ACC112 (cell line): ENCODE measurements around the gene ARL17A.
"Not testable (repeated sequence)": the region's sequence is repeated elsewhere in the genome, so short reads cannot be mapped to it uniquely, and the experiment has no call there.

Experiments used
- H2AFZ ChIP-seq: fragments of 200-600 bp; sonication (generic); one replicate; pipeline ENCODE4 v1.6.0; 2017; ENCODE audit warnings: antibody characterized with exemption, low read length; ENCODE audit not compliant: unreplicated experiment
- H3K27ac ChIP-seq: fragments of 200-600 bp; sonication (generic); 2 replicates; pipeline ENCODE4 v1.5.1; 2014; ENCODE audit warnings: low read depth, mild to moderate bottlenecking, antibody characterized with exemption, low read length, moderate library complexity
- H3K27me3 ChIP-seq: fragments of 200-600 bp; sonication (generic); 2 replicates; pipeline ENCODE4 v1.6.1; 2014; ENCODE audit warnings: mild to moderate bottlenecking, antibody characterized with exemption, low read length, moderate library complexity, mixed read lengths; ENCODE audit not compliant: insufficient read depth
- H3K36me3 ChIP-seq: fragments of 200-600 bp; sonication (generic); 2 replicates; pipeline ENCODE4 v1.6.1; 2016; ENCODE audit warnings: mild to moderate bottlenecking, antibody characterized with exemption, low read length, moderate library complexity, mixed read lengths; ENCODE audit not compliant: insufficient read depth
- H3K4me1 ChIP-seq: fragments of 200-600 bp; sonication (generic); one replicate; pipeline ENCODE4 v1.6.1; 2016; ENCODE audit warnings: low read length, mixed read lengths; ENCODE audit not compliant: insufficient read depth, unreplicated experiment, control insufficient read depth
- H3K4me3 ChIP-seq: fragments of 200-600 bp; sonication (generic); 2 replicates; pipeline ENCODE4 v1.5.1; 2014; ENCODE audit warnings: mild to moderate bottlenecking, low read depth, low read length
- H3K79me2 ChIP-seq: fragments of 200-600 bp; sonication (generic); one replicate; pipeline ENCODE4 v1.6.0; 2016; ENCODE audit warnings: low read length; ENCODE audit not compliant: control insufficient read depth, unreplicated experiment, insufficient read depth

The ARL17A gene

GRCh38 chr17:46598344-46598931 is 18.9 kb upstream of the ARL17A start:
- H3K36me3 ChIP-seq, H3K27ac ChIP-seq, H2AFZ ChIP-seq: not testable (repeated sequence)

GRCh38 chr17:46591332-46591731 is 11.8 kb upstream of the ARL17A start:
- not testable (repeated sequence) for H3K27me3 ChIP-seq, H3K79me2 ChIP-seq, H3K36me3 ChIP-seq, H2AFZ ChIP-seq, H3K4me3 ChIP-seq, H3K27ac ChIP-seq, H3K4me1 ChIP-seq

More at GRCh38 chr17:46598344-46598931, 18.9 kb upstream of the ARL17A start:
- H3K4me3 ChIP-seq, H3K27me3 ChIP-seq, H3K79me2 ChIP-seq, H3K4me1 ChIP-seq: not testable (repeated sequence)

- not testable (repeated sequence) for H3K27me3 ChIP-seq, H3K4me1 ChIP-seq, H3K36me3 ChIP-seq, H3K4me3 ChIP-seq, H2AFZ ChIP-seq, H3K27ac ChIP-seq, H3K79me2 ChIP-seq
These were observed 11.0 kb upstream of the ARL17A start, which contains the start of gene NSF for GRCh38 chr17:46590157-46591146. TSS of gene NSF (plus strand) at chr17:46590669. CDS start at chr17:46590776, 107 bp downstream.

GRCh38 chr17:46585444-46585843 is 6.0 kb upstream of the ARL17A start:
- H3K79me2 ChIP-seq, H3K27ac ChIP-seq, H3K4me1 ChIP-seq, H3K36me3 ChIP-seq, H3K27me3 ChIP-seq, H2AFZ ChIP-seq, H3K4me3 ChIP-seq: not testable (repeated sequence)

- not testable (repeated sequence) for H3K27me3 ChIP-seq, H2AFZ ChIP-seq, H3K4me1 ChIP-seq, H3K36me3 ChIP-seq, H3K27ac ChIP-seq, H3K4me3 ChIP-seq, H3K79me2 ChIP-seq
These were observed 591 bp upstream of the ARL17A start for GRCh38 chr17:46580082-46580481.

GRCh38 chr17:46571796-46572195 is 7.7 kb downstream of the ARL17A start:
- not testable (repeated sequence) for H3K36me3 ChIP-seq, H3K4me3 ChIP-seq, H3K27ac ChIP-seq, H3K27me3 ChIP-seq, H3K79me2 ChIP-seq, H3K4me1 ChIP-seq, H2AFZ ChIP-seq

- H3K4me3 ChIP-seq, H3K27me3 ChIP-seq, H2AFZ ChIP-seq, H3K79me2 ChIP-seq, H3K36me3 ChIP-seq, H3K27ac ChIP-seq, H3K4me1 ChIP-seq: not testable (repeated sequence)
These were observed 12.5 kb downstream of the ARL17A start for GRCh38 chr17:46566980-46567379.

GRCh38 chr17:46566284-46566683 is 13.2 kb downstream of the ARL17A start:
- not testable (repeated sequence) for H3K27me3 ChIP-seq, H3K36me3 ChIP-seq, H3K27ac ChIP-seq, H3K4me3 ChIP-seq, H2AFZ ChIP-seq, H3K79me2 ChIP-seq, H3K4me1 ChIP-seq

- H3K79me2 ChIP-seq, H3K4me1 ChIP-seq, H3K27me3 ChIP-seq, H3K4me3 ChIP-seq, H2AFZ ChIP-seq, H3K27ac ChIP-seq, H3K36me3 ChIP-seq: not testable (repeated sequence)
These were observed 19.4 kb downstream of the ARL17A start for GRCh38 chr17:46560048-46560447.

GRCh38 chr17:46559155-46559554 is 20.3 kb downstream of the ARL17A start:
- not testable (repeated sequence) for H2AFZ ChIP-seq, H3K4me1 ChIP-seq, H3K36me3 ChIP-seq, H3K27ac ChIP-seq, H3K4me3 ChIP-seq, H3K27me3 ChIP-seq, H3K79me2 ChIP-seq

GRCh38 chr17:46548607-46549006 is 30.9 kb downstream of the ARL17A start:
- H3K4me3 ChIP-seq, H3K36me3 ChIP-seq, H3K27me3 ChIP-seq, H3K79me2 ChIP-seq, H3K4me1 ChIP-seq, H3K27ac ChIP-seq, H2AFZ ChIP-seq: not testable (repeated sequence)
